HFFc6 (cell line): ENCODE results near the gene PDCD1LG2. TPM values are rescaled to one million over a fixed set of nuclear protein-coding genes. Genes with fewer than 3 reads are reported as not detected.

Experiments
- DNase-seq: peaks from one replicate; pipeline ENCODE4 v3.0.0-alpha.2; 2018
- H3K27ac Mint-ChIP-seq: 2 replicates; pipeline ENCODE4 v1.8.0; 2020; ENCODE audit warnings: mild to moderate bottlenecking, mixed read lengths
- H3K27me3 Mint-ChIP-seq: 2 replicates; pipeline ENCODE4 v1.8.0; 2021; ENCODE audit warnings: mild to moderate bottlenecking, moderate library complexity, mixed read lengths; ENCODE audit not compliant: insufficient read depth
- H3K36me3 Mint-ChIP-seq: 2 replicates; pipeline ENCODE4 v1.8.0; 2021; ENCODE audit warnings: low read depth, mixed read lengths
- H3K4me1 Mint-ChIP-seq: 2 replicates; pipeline ENCODE4 v1.8.0; 2020; ENCODE audit warnings: low read depth, mixed read lengths
- H3K4me3 Mint-ChIP-seq: 2 replicates; pipeline ENCODE4 v1.8.0; 2020; ENCODE audit warnings: mild to moderate bottlenecking, moderate library complexity, mixed read lengths
- H3K9me3 Mint-ChIP-seq: 2 replicates; pipeline ENCODE4 v1.8.0; 2020; ENCODE audit warnings: mild to moderate bottlenecking, mixed read lengths
- total RNA-seq, 6 experiments: library from RNA; stranded (reverse); fragmentation: NEBNext Ultra II Directional; extraction: Animal tissue kit (Norgen Biotek cat#: 25700); gene quantifications; 2 replicates in 1 of 6; 3 replicates in 5 of 6; pipeline ENCODE4 v1.2.3, GENCODE V29; 2021
- TF ChIP-seq, protein P1 (sequence below): fragments of 200-600 bp; sonication (generic); IDR thresholded peaks from 2 replicates; pipeline ENCODE4 v1.5.0; 2021; ENCODE audit warnings: antibody characterized with exemption, mild to moderate bottlenecking

Gene PDCD1LG2
- total RNA-seq, 6 experiments from 2014 or later: 31.6 to 50.9 (median 42.6) TPM

DNA sequence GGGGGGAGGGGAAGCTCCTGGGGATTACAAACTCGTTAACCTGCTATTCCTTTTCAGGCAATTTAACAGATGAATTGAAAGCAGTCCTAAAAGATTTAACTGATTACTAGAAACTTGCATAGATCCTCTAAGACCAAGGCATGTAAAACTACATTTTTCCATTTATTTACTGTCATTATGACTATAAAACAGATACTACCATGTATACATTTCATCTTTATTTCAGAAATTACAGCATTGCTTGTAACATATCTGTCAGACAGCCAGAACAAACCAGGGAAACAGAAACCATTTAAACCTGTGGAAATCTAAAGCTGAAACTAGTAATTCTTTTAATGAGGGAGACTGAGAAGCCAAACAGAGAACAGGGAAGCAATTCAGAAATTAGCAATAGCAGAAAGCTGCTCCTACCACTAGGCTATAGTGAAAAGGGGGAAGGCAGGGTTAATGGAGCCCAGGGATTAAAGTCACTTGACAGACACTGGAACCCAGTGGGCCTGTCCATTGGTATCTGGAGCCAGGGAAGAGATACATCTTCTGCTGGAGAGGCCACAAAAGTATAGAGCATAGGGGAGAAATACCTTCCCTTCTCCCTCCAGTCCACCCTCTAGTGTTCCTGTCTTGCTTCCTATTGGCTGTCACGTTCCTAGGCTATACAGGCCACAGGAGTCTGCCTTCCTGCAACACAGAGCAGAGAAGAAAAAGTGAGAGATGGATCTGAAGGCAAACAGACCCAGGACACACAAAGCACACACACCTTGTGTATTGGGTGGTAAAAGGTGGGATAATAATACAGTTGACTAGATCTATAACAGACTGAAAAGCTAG lies 33.8 kb downstream of the PDCD1LG2 start:
- Mint-ChIP-seq H3K4me1 (peaks cover 14% of the 10 kb centered on the region), H3K9me3 (peaks cover 25% of the 10 kb centered on the region; the same call in 1 of the 2 replicates), H3K4me3 (no peak overlapping the region), H3K27ac (no peak overlapping the region), H3K27me3 (no peaks in the 10 kb centered on the region; the same call in 1 of the 2 replicates), H3K36me3 (peaks cover 41% of the 10 kb centered on the region)
- DNase-seq: no peak
- TF ChIP-seq, protein P1, sequence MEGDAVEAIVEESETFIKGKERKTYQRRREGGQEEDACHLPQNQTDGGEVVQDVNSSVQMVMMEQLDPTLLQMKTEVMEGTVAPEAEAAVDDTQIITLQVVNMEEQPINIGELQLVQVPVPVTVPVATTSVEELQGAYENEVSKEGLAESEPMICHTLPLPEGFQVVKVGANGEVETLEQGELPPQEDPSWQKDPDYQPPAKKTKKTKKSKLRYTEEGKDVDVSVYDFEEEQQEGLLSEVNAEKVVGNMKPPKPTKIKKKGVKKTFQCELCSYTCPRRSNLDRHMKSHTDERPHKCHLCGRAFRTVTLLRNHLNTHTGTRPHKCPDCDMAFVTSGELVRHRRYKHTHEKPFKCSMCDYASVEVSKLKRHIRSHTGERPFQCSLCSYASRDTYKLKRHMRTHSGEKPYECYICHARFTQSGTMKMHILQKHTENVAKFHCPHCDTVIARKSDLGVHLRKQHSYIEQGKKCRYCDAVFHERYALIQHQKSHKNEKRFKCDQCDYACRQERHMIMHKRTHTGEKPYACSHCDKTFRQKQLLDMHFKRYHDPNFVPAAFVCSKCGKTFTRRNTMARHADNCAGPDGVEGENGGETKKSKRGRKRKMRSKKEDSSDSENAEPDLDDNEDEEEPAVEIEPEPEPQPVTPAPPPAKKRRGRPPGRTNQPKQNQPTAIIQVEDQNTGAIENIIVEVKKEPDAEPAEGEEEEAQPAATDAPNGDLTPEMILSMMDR: no peak

DNA sequence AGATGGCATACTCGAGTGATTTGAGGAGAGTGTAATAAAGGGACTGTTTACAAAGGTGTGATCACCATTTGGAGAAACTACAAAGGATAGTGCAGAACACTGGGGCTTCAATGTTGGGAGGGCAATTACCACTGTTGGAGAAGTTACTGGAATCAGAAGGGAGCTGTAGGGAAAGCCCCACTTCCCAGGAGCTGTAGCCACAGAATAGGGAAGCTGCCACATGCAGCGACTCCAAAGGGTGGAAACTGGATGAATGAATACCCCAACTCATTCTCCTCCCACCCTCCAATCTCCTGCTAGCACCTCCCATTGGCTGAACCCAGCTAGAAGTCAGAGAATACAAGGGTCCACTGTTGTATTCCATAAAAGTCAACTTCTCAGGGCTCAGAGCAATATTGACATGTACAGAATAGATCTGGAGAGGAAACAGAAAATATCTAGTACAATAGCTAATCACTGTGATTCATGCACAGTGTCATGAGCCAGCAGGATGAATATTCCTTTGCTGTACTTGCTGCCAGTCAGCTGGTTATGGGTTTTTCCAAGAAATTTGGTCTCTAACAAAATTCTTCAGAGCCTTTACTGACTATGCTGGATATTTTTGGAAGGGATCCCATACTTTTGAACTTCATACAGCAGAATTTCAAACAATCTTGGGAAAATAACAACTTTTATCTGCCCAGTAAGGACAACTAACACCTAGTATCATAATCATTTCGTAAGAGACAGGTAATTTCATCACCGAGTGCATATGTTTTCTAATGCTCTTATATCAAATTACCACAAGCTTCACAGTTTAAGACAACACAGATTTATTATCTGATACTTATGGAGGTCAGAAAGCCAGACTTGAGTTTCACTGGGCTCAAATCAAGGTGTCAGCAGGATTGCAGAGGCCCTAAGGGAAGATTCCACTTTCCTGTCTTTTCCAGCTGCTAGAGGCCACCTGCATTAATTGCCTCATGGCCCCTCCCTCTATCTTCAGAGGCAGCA lies 39.6 kb downstream of the PDCD1LG2 start:
- H3K4me3 Mint-ChIP-seq: no peak overlapping the region
- H3K9me3 Mint-ChIP-seq: no peaks in the 10 kb centered on the region
- peaks cover 72% of the 10 kb centered on the region for H3K4me1 Mint-ChIP-seq
- peak; percentile 60 for DNase-seq
- TF ChIP-seq, protein P1: no peak
- H3K27ac Mint-ChIP-seq: peak overlapping the region; percentile 95
- H3K27me3 Mint-ChIP-seq: peaks cover 2% of the 10 kb centered on the region; the same call in 1 of the 2 replicates
- peaks cover 13% of the 10 kb centered on the region for H3K36me3 Mint-ChIP-seq

DNA sequence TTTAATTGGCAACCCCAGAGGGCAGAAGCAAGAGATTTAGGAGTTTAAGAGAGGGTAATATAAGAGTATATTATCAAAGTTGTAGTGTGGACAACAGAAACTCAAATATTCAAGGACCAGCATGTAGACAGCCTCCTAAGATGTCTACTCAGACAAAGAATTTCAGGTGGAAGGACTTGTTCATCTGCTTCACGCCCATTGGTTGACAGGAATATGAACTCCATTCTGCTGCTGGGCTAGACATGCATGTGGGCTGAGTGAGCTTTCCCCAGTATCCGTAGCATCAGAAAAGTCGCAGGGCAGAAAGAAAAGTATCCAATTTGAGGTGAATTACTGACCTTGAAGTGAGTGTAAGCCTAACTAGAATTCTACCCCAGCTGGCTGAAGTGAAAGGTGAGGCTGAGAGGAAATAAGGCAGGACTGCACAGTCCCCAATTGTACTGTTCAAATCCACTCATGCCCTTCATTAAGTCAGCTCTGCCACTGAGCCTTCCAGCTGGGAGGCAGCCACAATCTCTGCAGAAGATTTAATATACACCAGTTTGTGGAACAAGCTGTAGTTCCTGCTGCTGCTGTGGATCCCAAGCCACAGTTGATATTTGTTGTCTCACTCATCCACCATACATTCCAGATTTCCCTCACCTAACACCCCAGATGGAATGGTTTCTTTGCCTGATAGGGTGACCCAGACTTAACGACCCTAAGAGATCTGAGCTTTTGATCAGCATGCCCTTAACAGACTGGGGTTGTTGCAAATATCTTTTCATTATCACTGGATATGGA lies 41.2 kb downstream of the PDCD1LG2 start:
- Mint-ChIP-seq H3K9me3 (no peaks in the 10 kb centered on the region), H3K4me1 (peaks cover 86% of the 10 kb centered on the region), H3K36me3 (peaks cover 26% of the 10 kb centered on the region), H3K27me3 (peaks cover 2% of the 10 kb centered on the region; the same call in 1 of the 2 replicates), H3K4me3 (peak overlapping the region; percentile 1; the same call in 1 of the 2 replicates), H3K27ac (peak overlapping the region; percentile 95)
- DNase-seq: no peak
- TF ChIP-seq, protein P1: no peak

DNA sequence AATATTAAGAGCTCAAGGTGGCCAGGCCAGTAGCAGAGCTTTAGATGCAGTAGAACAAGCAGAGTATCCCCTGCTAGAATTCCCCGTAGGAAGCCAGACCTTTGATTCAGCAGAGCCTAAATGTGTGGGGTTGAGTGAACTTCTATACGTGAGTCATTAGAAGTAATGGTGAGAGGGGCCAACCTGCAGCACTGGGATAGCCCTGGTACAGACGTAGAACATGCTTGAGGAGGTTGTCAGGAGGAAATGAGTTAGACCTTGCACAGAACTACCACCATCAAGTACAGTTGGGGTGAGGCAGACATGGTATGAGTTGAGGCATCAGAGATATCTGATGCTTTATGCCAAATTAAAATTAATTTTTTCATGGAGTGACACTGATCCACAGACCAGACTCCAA lies 42.0 kb downstream of the PDCD1LG2 start:
- H3K9me3 Mint-ChIP-seq: no peaks in the 10 kb centered on the region
- peak overlapping the region; percentile 34; the same call in 1 of the 2 replicates for H3K4me3 Mint-ChIP-seq
- peak overlapping the region; percentile 95 for H3K27ac Mint-ChIP-seq
- DNase-seq: peak; percentile 61
- TF ChIP-seq, protein P1: no peak
- H3K27me3 Mint-ChIP-seq: peaks cover 2% of the 10 kb centered on the region; the same call in 1 of the 2 replicates
- peaks cover 93% of the 10 kb centered on the region for H3K4me1 Mint-ChIP-seq
- H3K36me3 Mint-ChIP-seq: peaks cover 33% of the 10 kb centered on the region

DNA sequence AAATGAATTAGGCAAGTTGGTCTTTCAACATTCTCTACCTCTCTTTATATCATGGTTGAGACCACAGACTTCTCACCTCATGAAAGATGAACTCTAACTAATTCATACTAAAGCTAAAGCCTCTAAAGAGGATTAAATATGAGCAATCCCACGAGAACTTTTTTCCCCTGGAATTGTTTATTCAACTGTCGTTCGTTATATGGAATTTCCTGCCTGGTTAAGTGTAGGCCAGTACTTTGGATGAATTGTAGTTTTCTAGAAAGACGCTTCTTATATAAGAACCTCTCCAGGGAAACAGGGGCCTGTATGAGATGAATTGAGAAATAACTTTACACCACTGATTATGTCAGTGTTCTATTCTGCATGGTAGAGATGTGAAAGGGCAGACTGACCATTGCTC lies 42.9 kb downstream of the PDCD1LG2 start:
- Mint-ChIP-seq H3K9me3 (no peaks in the 10 kb centered on the region), H3K4me3 (peak overlapping the region; percentile 55), H3K4me1 (peaks cover 97% of the 10 kb centered on the region), H3K27me3 (peaks cover 2% of the 10 kb centered on the region; the same call in 1 of the 2 replicates), H3K27ac (peak overlapping the region; percentile 95), H3K36me3 (peaks cover 41% of the 10 kb centered on the region)
- DNase-seq: peak; percentile 67
- TF ChIP-seq, protein P1: no peak
